Skin epidermis (tissue), 12 donors: Measurements from ENCODE around the gene FBXW12.

ENCODE experiments used
- H3K27ac ChIP-seq, 21 experiments: fragments of 200-600 bp; sonication (generic) in 11 of 21; one replicate each; pipeline ENCODE4 v1.5.0; 2020; ENCODE audit warnings: mild to moderate bottlenecking in 3 of 21, inconsistent platforms in 2 of 21, moderate library complexity in 2 of 21
- H3K4me3 ChIP-seq, 7 experiments: fragments of 200-600 bp; sonication (generic) in 2 of 7; one replicate each; pipeline ENCODE4 v1.5.0; 2020; ENCODE audit warnings: inconsistent platforms in 2 of 7, mild to moderate bottlenecking in 2 of 7, moderate library complexity in 1 of 7

The FBXW12 gene

DNA sequence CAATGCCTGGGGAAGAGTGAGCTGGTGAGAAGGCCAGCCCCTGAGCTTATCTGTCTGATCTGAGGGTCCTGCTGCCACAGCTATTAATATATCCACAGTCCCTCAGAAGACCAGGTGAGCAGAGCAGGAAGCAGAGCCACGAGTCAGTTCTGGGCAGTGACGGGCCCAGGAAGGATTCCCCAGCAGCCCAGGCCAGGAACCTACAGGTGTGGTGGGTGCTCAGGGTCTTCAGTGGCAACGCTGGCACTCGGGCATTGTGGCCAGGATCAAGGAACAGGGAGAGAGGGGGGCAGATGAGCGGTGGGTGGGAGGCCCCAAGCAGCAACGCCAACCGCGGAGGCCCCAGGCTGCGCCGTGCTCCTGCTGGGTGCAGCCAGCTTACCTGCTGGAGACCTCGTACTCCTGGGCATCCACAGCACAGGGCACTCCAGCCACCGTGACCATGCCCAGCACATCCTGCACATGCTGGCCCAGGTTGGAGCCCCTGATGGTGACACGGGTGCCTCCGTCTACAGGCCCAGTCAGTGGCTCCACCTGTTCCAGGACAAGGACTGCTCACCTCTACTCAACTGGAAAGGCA lies 45.6 kb downstream of the FBXW12 start:
- H3K4me3 ChIP-seq: no peak overlapping the region
- no peak overlapping the region for H3K27ac ChIP-seq

DNA sequence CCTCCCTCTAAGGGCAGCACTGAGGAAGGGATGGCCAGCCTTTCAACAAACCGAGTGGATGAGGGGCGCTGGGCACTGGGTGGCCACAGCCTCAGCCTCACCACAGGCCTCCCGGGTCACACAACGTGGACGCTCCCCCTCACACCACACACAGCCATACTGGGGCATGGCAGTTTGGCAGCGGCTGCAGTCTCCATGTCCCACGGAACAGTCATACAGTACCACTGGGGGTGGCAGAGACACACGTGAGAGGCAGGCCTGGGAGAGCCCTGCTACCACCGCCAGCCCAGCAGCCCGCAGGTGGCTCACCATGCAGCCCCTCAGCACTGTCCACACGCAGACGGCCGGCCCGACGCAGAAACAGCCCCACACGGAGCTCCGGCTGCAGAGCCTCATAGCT lies 46.1 kb downstream of the FBXW12 start:
- H3K27ac ChIP-seq: no peak overlapping the region
- H3K4me3 ChIP-seq: no peak overlapping the region

DNA sequence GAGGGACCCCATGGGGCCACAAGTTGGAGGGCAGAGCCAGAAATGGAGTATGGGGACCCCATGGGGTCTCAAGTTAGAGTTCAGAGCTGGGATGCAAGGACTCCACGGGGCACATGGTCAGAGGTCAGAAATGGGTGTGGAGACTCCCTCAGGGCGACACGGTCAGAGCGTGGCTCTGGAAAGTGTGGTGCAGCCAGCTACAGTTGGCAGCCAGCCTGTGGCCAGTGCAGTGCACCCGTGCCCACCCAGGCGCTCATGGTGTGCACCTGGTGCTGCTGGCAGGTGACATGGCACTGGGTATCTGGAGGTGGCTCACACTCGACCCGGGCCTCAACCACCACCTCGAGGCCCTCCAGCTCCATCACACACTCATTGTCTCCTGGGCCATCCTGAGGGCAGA lies 46.6 kb downstream of the FBXW12 start:
- H3K4me3 ChIP-seq: no peak overlapping the region
- H3K27ac ChIP-seq: no peak overlapping the region

DNA sequence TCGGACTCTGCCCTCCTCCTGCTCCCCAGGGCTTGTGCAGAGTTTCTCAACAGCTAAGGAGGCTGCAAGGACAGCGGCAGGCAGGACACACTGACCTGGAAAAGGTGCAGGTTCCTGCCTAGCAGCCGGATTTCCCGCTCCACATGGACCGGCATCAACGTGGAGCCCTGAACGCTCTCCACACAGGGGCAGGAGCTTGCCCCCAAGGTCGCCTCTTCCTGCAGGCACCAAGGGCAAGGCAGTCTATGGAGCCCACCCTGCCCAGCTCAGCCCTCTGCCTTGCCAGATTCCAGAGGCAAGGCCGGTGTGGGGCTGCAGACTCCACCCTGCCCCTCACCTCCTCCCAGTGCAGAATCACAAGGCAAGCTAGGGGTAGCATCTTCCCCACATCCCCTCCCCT lies 47.1 kb downstream of the FBXW12 start:
- H3K27ac ChIP-seq: no peak overlapping the region

DNA sequence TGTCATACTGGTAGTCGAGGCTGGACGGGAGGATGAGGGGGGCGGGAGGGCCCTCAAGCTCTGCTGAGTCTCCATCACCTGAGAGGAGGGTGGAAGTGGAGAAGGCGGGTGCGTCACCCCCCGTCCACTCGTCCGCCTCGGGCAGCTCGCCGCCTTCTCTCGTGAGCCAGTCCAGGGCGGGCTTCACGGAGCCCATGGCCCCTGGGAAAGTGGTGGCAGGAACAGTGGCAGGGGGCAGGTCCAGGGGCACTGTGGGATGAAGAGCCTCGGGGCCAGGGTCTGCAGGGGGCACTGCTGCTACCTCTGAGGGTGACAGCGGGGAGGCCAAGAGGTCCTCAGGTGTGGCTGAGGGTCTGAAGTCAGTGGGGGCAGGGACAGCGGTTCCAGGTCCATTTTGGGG lies 47.6 kb downstream of the FBXW12 start:
- H3K27ac ChIP-seq: no peak overlapping the region
- H3K4me3 ChIP-seq: no peak overlapping the region

More for the DNA sequence above, 47.1 kb downstream of the FBXW12 start:
- no peak overlapping the region for H3K4me3 ChIP-seq

DNA sequence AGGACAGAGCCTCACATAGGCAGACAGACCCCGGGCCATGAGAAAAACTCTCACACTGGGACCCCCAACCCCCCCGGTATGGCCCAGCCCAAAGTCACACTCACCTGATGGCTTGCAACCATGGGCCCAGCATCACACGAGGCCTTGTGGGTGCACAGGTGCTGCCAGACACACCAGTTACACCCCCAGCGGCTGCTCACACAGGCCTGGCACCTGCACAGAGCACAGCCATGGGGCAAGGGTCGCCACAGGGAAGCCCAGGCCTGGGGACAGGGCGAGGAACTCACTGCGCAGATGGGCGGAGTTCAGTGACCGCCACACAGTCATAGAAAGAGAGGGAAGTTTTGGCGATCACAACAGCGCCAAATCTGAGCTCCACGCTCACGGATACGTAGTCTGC lies 48.5 kb downstream of the FBXW12 start:
- H3K27ac ChIP-seq: no peak overlapping the region

DNA sequence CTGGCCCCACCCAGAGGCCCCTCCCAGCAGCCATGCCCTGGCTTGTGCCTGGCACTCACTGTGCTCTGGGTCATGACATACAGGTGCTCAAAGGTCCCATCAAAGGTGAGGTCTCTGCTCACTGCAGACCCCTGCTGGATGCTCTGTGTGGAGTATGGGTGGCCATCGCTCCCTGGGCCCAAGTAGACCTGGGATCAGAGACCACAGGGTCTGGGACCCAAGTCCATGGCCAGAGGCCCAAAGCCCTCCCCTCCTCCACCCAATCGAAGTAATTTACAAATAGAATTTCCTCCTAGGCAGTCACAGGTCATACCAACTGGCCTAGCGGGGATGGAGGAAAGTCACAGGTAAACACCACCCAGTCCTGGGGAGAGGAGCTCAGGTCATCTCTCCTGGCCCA lies 50.3 kb downstream of the FBXW12 start:
- Histone ChIP-seq H3K4me3 (no peak overlapping the region), H3K27ac (peak overlapping the region in 3 of 21 experiments; percentile 14 to 35 (median 22))

More for the DNA sequence above, 48.5 kb downstream of the FBXW12 start:
- no peak overlapping the region for H3K4me3 ChIP-seq

DNA sequence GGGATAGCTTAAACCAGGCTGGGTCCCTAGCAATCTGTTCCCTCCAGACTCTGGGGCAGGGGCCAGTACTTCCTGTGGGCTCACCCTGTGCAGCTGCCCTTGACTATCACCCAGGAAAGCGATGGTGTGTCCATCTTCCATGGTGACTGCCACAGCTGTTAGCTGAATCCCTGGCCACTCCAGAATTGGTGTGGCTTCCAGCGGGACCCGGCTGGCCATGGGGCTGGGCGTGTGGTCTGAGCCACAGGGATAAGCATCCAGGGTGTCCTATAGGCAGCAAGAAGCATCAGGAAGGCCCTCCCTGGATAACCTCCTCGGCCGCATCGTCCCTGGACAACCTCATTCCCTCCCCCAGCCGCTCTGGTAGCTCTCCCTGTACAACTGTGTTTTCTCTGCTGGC lies 50.7 kb downstream of the FBXW12 start:
- H3K27ac ChIP-seq: peak overlapping the region in 1 of 21 experiments; percentile 35
- H3K4me3 ChIP-seq: no peak overlapping the region

DNA sequence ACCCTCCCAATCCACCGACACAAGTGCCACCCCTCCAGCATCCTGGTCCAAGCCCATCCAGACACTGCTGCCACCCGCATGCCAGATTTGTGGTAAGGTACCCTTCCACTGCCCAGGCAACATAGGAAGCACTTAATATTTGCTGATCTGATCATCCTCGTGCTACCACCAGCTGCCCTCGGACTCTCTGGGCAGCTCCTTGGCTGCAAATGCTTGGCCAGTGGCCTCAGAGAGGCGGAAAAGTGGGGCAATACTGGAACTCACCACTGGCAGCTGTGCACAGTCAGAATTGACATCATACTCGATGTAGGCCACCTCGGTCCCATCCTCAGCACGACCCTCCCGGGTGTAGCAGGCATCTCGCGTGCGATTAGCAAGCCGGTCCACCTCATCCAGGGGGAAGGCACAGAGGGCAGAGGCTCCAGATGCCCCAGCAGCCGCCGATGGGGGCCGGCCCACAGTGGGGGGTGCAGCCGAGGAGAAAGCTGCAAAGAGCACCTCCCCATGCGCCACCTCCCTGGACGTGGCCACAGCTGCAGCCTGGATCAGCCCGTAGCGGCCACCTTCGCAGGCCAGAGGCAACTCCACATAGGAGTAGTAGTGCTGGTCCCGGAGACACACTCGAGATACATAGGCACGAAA lies 51.3 kb downstream of the FBXW12 start:
- peak overlapping the region in 2 of 21 experiments; percentile 28 to 37 for H3K27ac ChIP-seq
- H3K4me3 ChIP-seq: no peak overlapping the region

DNA sequence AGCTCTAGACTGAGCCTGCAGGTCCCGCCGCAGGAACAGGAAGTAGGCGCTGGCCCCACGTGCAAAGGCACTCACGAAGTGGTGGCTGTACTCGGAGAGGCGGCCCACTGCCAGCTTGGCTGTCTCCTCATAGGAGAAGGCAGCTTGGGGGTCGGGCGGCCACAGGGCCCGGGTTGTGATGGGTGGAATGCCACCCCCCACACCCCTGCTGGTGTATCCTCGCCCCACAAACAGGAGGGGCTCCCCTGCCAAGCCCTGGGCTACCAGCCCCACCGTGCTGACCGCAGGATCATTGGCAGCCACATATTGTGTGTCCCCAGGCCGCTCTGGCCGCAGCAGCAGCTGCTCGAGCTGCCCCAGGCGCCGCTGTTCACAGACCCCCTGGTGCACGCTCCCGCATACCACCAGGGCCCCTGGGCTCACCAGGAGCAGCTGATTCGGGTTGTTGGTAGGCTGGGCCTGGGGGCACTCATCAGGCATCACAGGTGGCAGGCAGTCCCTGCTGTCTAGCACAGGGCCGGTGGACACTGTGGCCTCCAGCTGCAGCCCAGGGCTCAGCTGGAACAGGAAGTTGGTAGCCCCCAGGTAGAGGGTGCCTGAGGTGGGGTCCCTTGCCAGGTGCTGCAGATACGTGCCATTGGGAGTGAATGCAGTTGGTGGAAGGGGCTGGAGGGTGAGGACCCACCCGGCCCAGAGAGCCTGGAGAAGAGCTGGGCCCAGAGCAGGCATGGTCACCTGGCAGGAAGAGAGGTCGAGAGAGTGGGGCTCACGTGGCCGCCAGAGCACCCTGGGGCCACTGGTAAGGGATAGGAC lies 52.1 kb downstream of the FBXW12 start:
- H3K4me3 ChIP-seq: no peak overlapping the region
- H3K27ac ChIP-seq: peak overlapping the region in 4 of 21 experiments; percentile 28 to 98 (median 44)

DNA sequence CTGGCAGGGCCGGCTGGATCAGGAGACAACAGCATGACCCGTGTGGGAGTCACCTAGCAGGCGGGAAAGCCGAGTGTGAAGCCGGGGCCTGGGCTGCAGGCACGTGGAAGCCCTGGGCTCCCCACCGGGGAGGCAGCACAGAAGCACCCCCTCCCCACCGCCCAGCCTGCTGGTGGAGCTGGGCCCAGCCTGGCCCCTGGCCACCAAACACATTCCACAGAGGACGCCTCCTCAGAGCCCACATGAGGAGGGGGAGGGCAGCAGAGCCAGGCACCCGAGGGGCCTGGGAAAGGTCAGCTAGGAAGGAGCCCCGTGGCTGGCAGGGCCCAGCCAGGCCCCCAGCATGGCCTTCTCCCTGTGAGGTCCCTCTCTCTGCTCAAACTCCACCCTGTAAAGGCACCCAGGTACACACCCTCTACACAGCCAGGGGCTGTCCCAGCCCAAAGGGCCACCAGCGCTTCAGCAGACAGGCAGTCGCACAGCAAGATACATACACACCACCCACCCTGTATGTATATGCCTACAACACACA lies 53.3 kb downstream of the FBXW12 start:
- peak overlapping the region in 11 of 21 experiments; percentile 25 to 98 (median 61) for H3K27ac ChIP-seq
- no peak overlapping the region for H3K4me3 ChIP-seq

DNA sequence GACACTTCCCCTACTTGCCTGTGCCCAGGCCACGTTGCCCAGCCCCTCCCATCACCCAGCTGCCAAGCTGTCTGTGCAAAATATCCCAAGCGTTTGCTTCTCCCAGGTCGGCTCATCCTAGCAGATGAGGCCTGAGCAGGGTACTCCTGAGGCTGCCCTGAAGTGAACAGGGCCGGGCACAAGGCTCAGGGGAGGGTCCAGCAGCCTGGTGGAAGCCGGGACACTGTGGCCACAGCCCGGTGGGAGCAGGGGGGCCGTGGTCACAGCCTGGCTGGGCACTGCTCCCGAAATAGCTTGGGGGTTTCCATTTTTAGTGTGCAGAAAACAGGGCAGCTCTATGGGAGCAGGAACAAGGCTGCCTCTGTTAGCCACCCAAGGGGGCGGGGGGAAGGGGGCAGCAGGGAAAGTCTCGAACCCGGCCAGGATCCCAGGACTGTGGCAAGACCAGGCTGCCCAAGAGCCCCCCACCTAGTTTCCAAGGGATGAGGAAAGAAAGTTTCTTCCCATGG lies 54.4 kb downstream of the FBXW12 start:
- H3K27ac ChIP-seq: peak overlapping the region in 16 of 21 experiments; percentile 9 to 98 (median 73)
- peak overlapping the region in 1 of 7 experiments; percentile 3 for H3K4me3 ChIP-seq

DNA sequence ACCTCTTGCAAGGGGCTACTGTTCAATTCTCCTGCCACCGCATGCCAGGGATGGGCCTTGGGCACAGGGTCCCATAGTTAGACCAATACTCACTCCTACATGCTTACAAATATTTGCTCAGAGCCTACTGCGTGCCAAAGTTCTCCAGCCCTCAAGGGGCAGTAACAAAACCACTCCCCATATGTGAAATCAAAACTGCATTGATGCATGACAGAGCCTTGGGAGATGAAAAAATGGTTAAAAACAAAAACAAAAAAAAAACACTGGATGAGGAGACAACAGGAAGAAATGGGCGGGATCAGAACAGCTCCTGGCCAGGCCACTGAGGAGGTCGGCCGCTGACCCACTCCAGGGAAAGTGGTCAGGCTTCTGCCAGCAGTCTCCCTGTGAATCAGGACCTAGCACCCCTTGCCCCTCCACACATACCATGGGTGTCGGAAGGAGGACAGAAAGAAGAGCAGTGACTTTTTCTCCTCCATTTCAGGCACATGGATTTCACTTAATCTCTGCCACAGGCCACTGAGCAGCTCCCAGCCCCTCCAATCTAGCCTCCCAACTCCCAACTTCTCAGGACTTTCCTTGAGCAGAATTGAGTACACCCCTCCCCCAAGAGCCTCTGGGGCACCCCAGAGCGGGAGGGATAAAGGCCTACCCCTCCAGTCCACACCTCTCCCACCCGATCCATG lies 55.1 kb downstream of the FBXW12 start:
- Histone ChIP-seq H3K27ac (peak overlapping the region in 16 of 21 experiments; percentile 9 to 98 (median 91)), H3K4me3 (peak overlapping the region in 6 of 7 experiments; percentile 9 to 91 (median 64))

DNA sequence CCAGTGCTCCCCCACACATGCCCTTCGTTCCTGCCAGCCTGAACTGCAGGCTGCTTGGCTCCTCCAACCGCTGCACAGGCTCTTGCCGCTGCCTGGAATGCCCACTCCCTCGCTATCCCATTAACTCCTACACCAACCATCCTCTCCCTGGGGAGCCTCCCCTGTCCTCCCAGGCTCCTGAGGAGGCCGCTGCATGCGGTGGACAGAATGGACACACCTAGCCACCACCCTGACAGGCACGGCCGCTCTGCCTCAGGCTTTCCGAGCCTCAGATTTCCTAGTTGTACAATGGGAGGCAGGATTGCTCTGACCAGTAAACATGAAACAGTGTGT lies 55.6 kb downstream of the FBXW12 start:
- peak overlapping the region in 14 of 21 experiments; percentile 25 to 98 (median 91) for H3K27ac ChIP-seq
- H3K4me3 ChIP-seq: peak overlapping the region in 6 of 7 experiments; percentile 9 to 91 (median 64)

DNA sequence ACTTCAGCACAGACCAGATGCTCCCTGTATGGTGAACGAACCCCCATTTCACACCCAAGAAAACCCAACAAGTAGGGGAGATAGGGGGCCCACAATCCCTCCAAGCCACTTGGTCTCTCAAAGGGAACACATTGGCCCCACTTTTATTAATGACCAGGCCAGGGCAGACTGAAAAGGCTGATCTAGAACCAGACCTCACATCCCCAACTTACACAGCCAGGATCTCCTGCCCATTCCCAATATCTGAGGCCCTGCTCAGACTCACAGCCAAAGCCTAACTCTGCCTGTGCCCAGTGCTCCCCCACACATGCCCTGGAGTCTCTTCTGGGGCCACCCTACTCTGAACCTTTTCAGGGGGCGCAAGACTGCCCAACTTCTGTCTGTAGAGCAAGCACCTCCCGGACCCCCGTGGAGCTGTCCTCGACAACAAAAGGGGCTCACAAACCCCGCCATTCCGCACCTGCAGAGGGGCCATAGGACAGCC lies 56.1 kb downstream of the FBXW12 start:
- peak overlapping the region in 17 of 21 experiments; percentile 74 to 98 (median 91) for H3K27ac ChIP-seq
- H3K4me3 ChIP-seq: peak overlapping the region; percentile 48 to 91 (median 67)

DNA sequence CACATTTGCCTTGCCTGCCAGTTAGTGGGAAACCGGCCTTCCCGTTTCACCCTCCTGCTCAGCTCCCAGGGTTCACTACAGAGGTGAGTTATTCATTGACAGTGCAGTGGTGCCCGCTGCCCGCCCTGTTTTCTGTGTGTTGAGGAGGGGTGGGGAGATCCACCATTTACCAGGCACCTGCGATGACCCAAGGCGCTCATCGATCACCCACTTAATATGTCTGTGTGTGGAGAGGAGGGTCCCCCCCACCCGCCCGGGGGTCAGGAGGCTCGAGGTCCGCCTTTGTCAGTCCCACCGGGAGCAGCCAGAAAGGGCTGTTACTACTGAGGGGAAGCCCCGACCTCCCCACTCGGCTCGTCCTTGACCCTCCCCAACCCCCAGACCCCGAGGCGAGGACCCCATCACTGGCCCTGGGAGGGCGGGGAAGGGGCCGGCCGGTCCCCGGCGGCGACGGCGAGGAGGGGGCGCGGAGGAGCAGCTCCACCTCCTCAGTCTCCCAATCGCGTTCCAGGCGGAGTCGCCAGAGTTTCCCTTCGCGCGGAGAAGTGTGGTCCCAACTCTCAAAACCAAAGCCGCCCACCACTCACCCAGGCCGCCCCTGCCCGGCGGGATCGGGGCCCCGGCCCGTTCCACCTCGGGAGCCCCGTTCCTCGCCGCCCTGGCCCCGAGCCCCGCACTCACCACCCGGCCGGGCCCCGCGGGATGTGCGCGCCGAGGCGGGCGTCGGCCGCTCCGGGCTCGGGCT lies 56.7 kb downstream of the FBXW12 start:
- Histone ChIP-seq H3K27ac (peak overlapping the region; percentile 72 to 98 (median 91)), H3K4me3 (peak overlapping the region; percentile 48 to 91 (median 67))

DNA sequence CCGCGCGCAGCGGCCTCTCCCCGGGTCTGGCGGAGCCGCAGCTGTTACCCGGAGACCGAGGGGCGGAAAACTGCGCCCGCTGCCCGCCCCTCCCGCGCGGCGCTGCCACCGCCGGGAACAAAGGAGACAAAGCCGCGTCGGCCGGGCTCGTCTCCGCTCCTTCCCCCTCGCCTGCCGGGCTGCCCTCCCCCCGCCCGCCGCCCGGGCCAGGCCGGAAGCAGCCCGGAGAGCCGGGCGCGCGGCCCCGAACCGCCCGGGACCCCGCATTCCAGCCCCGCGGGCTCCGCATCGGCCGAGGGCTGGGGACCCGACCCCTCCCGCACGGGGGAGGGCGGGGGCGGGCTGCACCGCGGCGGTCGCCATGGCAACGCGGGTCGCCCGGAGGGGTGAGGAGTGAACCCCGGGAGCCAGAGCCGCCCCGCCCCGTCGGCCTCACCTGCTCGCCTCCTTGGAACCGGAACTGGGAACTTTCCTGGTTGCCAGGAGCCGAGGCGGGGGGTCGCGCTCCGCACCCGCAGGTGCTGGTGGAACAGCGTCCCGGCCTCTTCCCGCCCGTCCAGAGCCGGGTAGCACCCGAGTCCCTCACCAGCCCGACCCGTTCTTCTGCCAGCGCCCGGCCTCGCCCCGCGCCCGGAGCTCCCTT lies 57.4 kb downstream of the FBXW12 start:
- Histone ChIP-seq H3K4me3 (peak overlapping the region; percentile 48 to 91 (median 67)), H3K27ac (peak overlapping the region; percentile 72 to 98 (median 91))
